DND-41 (cell line): Measurements from ENCODE around the gene TARS1.

Experiments used
- EZH2 ChIP-seq: IDR thresholded peaks from 3 replicates; pipeline ENCODE4 v1.6.1; 2012; ENCODE audit warnings: borderline replicate concordance, low read depth, mild to moderate bottlenecking, moderate library complexity, low read length, inconsistent platforms; ENCODE audit not compliant: severe bottlenecking
- TF ChIP-seq, protein P1 (sequence below): IDR thresholded peaks from 2 replicates; pipeline ENCODE4 v1.5.1; 2012; ENCODE audit warnings: borderline replicate concordance, low read length, moderate library complexity, mild to moderate bottlenecking; ENCODE audit not compliant: poor library complexity, severe bottlenecking; ENCODE audit errors: extremely low read depth

DNA sequence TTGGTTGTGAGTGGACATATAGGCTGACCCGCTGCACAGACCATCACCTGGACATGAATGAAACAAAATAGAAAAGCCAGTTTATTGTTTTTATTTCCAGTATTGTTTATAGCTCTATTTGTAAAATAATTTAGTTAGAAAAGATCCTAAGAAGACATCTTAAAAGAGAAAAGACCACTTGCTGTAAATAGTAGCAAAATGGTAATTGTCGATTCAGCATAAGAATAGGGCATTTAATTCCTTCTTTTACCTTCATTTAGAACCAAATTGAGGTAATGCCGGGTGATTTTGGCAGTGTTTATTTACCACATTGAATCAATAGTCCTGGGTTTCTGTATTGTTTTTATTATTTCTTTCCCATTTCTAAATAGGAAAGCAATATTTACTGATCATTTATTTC lies 7.4 kb downstream of the TARS1 start:
- TF ChIP-seq EZH2 = no peak
- TF ChIP-seq, protein P1, sequence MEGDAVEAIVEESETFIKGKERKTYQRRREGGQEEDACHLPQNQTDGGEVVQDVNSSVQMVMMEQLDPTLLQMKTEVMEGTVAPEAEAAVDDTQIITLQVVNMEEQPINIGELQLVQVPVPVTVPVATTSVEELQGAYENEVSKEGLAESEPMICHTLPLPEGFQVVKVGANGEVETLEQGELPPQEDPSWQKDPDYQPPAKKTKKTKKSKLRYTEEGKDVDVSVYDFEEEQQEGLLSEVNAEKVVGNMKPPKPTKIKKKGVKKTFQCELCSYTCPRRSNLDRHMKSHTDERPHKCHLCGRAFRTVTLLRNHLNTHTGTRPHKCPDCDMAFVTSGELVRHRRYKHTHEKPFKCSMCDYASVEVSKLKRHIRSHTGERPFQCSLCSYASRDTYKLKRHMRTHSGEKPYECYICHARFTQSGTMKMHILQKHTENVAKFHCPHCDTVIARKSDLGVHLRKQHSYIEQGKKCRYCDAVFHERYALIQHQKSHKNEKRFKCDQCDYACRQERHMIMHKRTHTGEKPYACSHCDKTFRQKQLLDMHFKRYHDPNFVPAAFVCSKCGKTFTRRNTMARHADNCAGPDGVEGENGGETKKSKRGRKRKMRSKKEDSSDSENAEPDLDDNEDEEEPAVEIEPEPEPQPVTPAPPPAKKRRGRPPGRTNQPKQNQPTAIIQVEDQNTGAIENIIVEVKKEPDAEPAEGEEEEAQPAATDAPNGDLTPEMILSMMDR = no peak
